Esophagus squamous epithelium (tissue), 4 donors: ENCODE data around the gene CCDC154.
"Not testable (repeated sequence)": the region's sequence is repeated elsewhere in the genome, so short reads cannot be mapped to it uniquely, and the experiment has no call there.

ENCODE experiments used
- CTCF ChIP-seq, 6 experiments: fragments of 450-650 bp in 4 of 6; fragments of 200-600 bp in 2 of 6; sonication (generic) in 2 of 6; IDR thresholded peaks; one replicate each; pipeline ENCODE4 v1.5.1; 2016 to 2019; ENCODE audit warnings: antibody characterized with exemption in 6 of 6, mild to moderate bottlenecking in 4 of 6, moderate library complexity in 4 of 6
- POLR2A ChIP-seq, 4 donors: fragments of 450-650 bp; IDR thresholded peaks; one replicate each; pipeline ENCODE4 v1.6.1; 2017; ENCODE audit warnings: antibody characterized with exemption in 4 of 4, mild to moderate bottlenecking in 4 of 4, moderate library complexity in 3 of 4

GRCh38 chr16:1469141-1469540 lies 24.8 kb upstream of the CCDC154 start:
- TF ChIP-seq CTCF, POLR2A (IDR thresholded peaks at IDR 0.05): not testable (repeated sequence)
